Glutamatergic neuron (in vitro differentiated cells): ENCODE measurements around the gene CLEC2L. TPM values are rescaled to one million over a fixed set of nuclear protein-coding genes. Genes with fewer than 3 reads are reported as not detected.

Experiments used
- DNase-seq: peaks from one replicate; pipeline ENCODE4 v3.0.0; 2022
- H3K27ac Mint-ChIP-seq: one replicate; pipeline ENCODE4 v1.8.0; 2020; ENCODE audit warnings: mild to moderate bottlenecking, mixed read lengths, inconsistent platforms; ENCODE audit not compliant: unreplicated experiment
- H3K27me3 Mint-ChIP-seq: one replicate; pipeline ENCODE4 v1.8.0; 2020; ENCODE audit warnings: mild to moderate bottlenecking, moderate library complexity, mixed read lengths, inconsistent platforms; ENCODE audit not compliant: unreplicated experiment
- H3K36me3 Mint-ChIP-seq: one replicate; pipeline ENCODE4 v1.8.0; 2020; ENCODE audit warnings: mild to moderate bottlenecking, mixed read lengths, inconsistent platforms; ENCODE audit not compliant: unreplicated experiment
- H3K4me1 Mint-ChIP-seq: one replicate; pipeline ENCODE4 v1.8.0; 2020; ENCODE audit warnings: mild to moderate bottlenecking, low read depth, mixed read lengths, inconsistent platforms; ENCODE audit not compliant: unreplicated experiment
- H3K4me3 Mint-ChIP-seq: one replicate; pipeline ENCODE4 v1.8.0; 2020; ENCODE audit warnings: mild to moderate bottlenecking, mixed read lengths, inconsistent platforms; ENCODE audit not compliant: unreplicated experiment
- H3K9me3 Mint-ChIP-seq: one replicate; pipeline ENCODE4 v1.8.0; 2020; ENCODE audit warnings: mild to moderate bottlenecking, moderate library complexity, mixed read lengths, inconsistent platforms; ENCODE audit not compliant: unreplicated experiment
- total RNA-seq: library from RNA; stranded (reverse); fragmentation: NEBNext Ultra II Directional; extraction: Animal tissue kit (Norgen Biotek cat#: 25700); gene quantifications from one replicate; pipeline ENCODE4 v1.2.1, GENCODE V29; 2021; ENCODE audit not compliant: unreplicated experiment
- TF ChIP-seq, protein P1 (sequence below): fragments of 200-600 bp; sonication (generic); IDR thresholded peaks from one replicate; pipeline ENCODE4 v1.5.0; 2021; ENCODE audit not compliant: partially characterized antibody, unreplicated experiment

Gene CLEC2L
- total RNA-seq, 1 donor from 2014 or later = 3.1 TPM

GRCh38 chr7:139502226-139502625 is 21.3 kb upstream of the CLEC2L start:
- H3K4me3 Mint-ChIP-seq = no peak overlapping the region
- TF ChIP-seq, protein P1, sequence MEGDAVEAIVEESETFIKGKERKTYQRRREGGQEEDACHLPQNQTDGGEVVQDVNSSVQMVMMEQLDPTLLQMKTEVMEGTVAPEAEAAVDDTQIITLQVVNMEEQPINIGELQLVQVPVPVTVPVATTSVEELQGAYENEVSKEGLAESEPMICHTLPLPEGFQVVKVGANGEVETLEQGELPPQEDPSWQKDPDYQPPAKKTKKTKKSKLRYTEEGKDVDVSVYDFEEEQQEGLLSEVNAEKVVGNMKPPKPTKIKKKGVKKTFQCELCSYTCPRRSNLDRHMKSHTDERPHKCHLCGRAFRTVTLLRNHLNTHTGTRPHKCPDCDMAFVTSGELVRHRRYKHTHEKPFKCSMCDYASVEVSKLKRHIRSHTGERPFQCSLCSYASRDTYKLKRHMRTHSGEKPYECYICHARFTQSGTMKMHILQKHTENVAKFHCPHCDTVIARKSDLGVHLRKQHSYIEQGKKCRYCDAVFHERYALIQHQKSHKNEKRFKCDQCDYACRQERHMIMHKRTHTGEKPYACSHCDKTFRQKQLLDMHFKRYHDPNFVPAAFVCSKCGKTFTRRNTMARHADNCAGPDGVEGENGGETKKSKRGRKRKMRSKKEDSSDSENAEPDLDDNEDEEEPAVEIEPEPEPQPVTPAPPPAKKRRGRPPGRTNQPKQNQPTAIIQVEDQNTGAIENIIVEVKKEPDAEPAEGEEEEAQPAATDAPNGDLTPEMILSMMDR = no peak
- H3K9me3 Mint-ChIP-seq = no peaks in the 10 kb centered on the region

GRCh38 chr7:139505563-139505962 is 17.9 kb upstream of the CLEC2L start:
- peaks cover 6% of the 10 kb centered on the region for H3K4me1 Mint-ChIP-seq
- no peaks in the 10 kb centered on the region for H3K9me3 Mint-ChIP-seq
- peak; percentile 45 for DNase-seq

More at GRCh38 chr7:139502226-139502625, 21.3 kb upstream of the CLEC2L start:
- DNase-seq = no peak
- Mint-ChIP-seq H3K27me3 (no peaks in the 10 kb centered on the region), H3K27ac (no peak overlapping the region), H3K4me1 (peaks cover 1% of the 10 kb centered on the region), H3K36me3 (no peaks in the 10 kb centered on the region)

DNA sequence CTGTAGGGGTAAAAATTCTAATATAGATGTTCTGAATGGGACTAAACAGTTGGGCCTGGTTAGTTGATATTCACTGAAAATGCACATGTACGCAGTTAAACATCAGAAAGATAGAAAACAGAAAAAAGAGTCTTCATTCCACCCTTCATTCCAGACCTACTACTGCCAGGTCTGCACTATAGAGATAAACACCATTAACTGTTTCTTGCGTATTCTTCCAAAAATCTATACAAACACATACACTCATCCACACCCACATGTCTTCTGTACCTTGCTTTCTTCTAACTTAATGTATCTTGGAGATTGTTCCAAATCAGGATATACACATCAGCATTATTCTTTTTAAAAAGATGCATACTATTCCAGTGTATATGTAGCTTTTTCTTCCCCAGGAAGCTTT is 13.9 kb upstream of the CLEC2L start:
- no peak overlapping the region for H3K27ac Mint-ChIP-seq
- no peaks in the 10 kb centered on the region for H3K36me3 Mint-ChIP-seq
- TF ChIP-seq, protein P1 = no peak
- H3K4me3 Mint-ChIP-seq = no peak overlapping the region
- no peak for DNase-seq
- no peaks in the 10 kb centered on the region for H3K27me3 Mint-ChIP-seq
- no peaks in the 10 kb centered on the region for H3K9me3 Mint-ChIP-seq
- H3K4me1 Mint-ChIP-seq = peaks cover 6% of the 10 kb centered on the region

More at GRCh38 chr7:139505563-139505962, 17.9 kb upstream of the CLEC2L start:
- Mint-ChIP-seq H3K4me3 (no peak overlapping the region), H3K27me3 (no peaks in the 10 kb centered on the region), H3K27ac (no peak overlapping the region), H3K36me3 (no peaks in the 10 kb centered on the region)
- TF ChIP-seq, protein P1 = peak; percentile 25

- Mint-ChIP-seq H3K9me3 (no peaks in the 10 kb centered on the region), H3K27ac (no peak overlapping the region)
- DNase-seq = no peak
These were observed 12.2 kb upstream of the CLEC2L start for GRCh38 chr7:139511315-139511714.

DNA sequence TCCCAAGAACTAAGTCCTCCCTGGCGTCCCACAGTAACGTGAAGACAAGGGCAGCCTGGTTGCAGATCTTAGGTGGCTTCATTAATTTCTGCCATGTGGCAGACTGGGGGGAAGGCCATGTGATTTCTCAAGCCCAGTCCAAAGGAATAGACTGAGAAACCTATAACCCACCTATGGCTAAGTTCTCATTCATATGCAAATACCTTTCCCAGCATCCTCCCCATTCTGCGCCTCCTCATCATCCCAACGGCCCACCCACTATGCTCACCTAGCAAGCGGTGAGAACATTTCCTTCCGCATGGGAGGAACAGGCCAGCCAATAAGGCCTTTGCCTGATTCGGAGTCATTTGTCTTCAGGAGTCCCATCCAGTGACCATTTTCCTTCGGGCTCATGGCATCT is 8.2 kb upstream of the CLEC2L start:
- no peak overlapping the region for H3K27ac Mint-ChIP-seq
- DNase-seq = no peak
- no peaks in the 10 kb centered on the region for H3K4me1 Mint-ChIP-seq
- TF ChIP-seq, protein P1 = no peak
- peaks cover 2% of the 10 kb centered on the region for H3K9me3 Mint-ChIP-seq
- no peaks in the 10 kb centered on the region for H3K36me3 Mint-ChIP-seq
- H3K4me3 Mint-ChIP-seq = no peak overlapping the region
- H3K27me3 Mint-ChIP-seq = peaks cover 5% of the 10 kb centered on the region

More at GRCh38 chr7:139511315-139511714, 12.2 kb upstream of the CLEC2L start:
- Mint-ChIP-seq H3K4me1 (peaks cover 5% of the 10 kb centered on the region), H3K27me3 (peaks cover 2% of the 10 kb centered on the region), H3K4me3 (no peak overlapping the region), H3K36me3 (no peaks in the 10 kb centered on the region)
- TF ChIP-seq, protein P1 = no peak
